Heart left ventricle (tissue), 13 donors: ENCODE measurements around the gene LIME1.

Experiments
- POLR2A ChIP-seq, 2 donors: fragments of 450-650 bp; IDR thresholded peaks; one replicate each; pipeline ENCODE4 v1.6.1; 2017; ENCODE audit warnings: antibody characterized with exemption in 2 of 2, mild to moderate bottlenecking in 2 of 2, moderate library complexity in 2 of 2
- TF ChIP-seq, protein P1 (sequence below), 12 donors: fragments of 200-600 bp; sonication (generic) in 4 of 12; IDR thresholded peaks; one replicate each; pipeline versions ENCODE4 v1.5.0 to v1.8.0; 2018 to 2022; ENCODE audit warnings: antibody characterized with exemption in 12 of 12, mild to moderate bottlenecking in 5 of 12
- donor health status: ischemic (EF 13 %, LVEDD 7.1; RV severe dilation, severe dysfunction).
- donor health status: DM: no; HTN: yes; CAD: no.
- donor health status: DM: no; HTN: no; CAD: no.
- donor health status: ischemic (EF 25% LVEDD 6.9; RV normal size, moderate dysfunction).
- donor health status: ischemic (EF 25% LVEDD 5.7; RV mildly dilated, moderate dysfunction).
- donor health status: ischemic (EF 35%, LVEDD 5.7; RV mildly dilated, moderate dysfunction).
- donor health status: nonischemic (EF 11% LVEDD 7.7; RV severe dilation, severe dysfunction).
- donor health status: DM: yes; HTN: yes; CAD: no.
- donor health status: PGD.
- donor health status: ischemic (EF 29% LVEDD 5.4; RV normal size, mild dysfunction).
- donor health status: nonischemic (EF 23%, LVEDD 6.1; RV moderate dilation, normal function).

DNA sequence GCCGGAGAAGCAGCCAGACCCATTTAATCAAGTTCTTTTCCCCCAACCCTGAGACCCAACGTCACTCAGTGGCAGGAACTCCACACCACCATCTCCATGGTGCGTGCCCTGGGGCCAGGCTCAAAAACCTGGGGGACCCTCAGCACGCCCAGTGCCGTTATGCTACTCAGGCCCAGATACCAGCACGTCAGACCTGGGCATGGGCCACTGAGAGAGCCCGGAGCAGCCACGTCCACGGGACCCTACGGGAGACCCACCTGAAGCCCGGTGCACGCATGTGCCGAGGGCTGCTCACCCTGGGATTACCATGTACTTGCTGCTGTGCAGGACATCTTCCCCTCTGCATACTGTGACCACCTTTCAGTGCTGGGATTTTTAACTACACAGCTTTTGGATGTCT, 16.9 kb downstream of the LIME1 start:
- TF ChIP-seq POLR2A (IDR thresholded peaks at IDR 0.05), result no peak
- TF ChIP-seq, protein P1, sequence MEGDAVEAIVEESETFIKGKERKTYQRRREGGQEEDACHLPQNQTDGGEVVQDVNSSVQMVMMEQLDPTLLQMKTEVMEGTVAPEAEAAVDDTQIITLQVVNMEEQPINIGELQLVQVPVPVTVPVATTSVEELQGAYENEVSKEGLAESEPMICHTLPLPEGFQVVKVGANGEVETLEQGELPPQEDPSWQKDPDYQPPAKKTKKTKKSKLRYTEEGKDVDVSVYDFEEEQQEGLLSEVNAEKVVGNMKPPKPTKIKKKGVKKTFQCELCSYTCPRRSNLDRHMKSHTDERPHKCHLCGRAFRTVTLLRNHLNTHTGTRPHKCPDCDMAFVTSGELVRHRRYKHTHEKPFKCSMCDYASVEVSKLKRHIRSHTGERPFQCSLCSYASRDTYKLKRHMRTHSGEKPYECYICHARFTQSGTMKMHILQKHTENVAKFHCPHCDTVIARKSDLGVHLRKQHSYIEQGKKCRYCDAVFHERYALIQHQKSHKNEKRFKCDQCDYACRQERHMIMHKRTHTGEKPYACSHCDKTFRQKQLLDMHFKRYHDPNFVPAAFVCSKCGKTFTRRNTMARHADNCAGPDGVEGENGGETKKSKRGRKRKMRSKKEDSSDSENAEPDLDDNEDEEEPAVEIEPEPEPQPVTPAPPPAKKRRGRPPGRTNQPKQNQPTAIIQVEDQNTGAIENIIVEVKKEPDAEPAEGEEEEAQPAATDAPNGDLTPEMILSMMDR (IDR thresholded peaks at IDR 0.05), result no peak
